Progenitor cell of endocrine pancreas (in vitro differentiated cells): ENCODE measurements around the gene RFESD. TPM values are rescaled to one million over a fixed set of nuclear protein-coding genes. Genes with fewer than 3 reads are reported as not detected.

Experiments
- DNase-seq: peaks from one replicate; pipeline ENCODE4 v3.0.0; 2021; ENCODE audit warnings: low spot score; ENCODE audit not compliant: unreplicated experiment
- H3K27ac Mint-ChIP-seq: 2 replicates; pipeline ENCODE4 v1.8.0; 2021; ENCODE audit warnings: mild to moderate bottlenecking, moderate library complexity, mixed read lengths
- H3K27me3 Mint-ChIP-seq: 2 replicates; pipeline ENCODE4 v1.8.0; 2021; ENCODE audit warnings: mixed read lengths
- H3K36me3 Mint-ChIP-seq: 2 replicates; pipeline ENCODE4 v1.8.0; 2022; ENCODE audit warnings: mixed read lengths; ENCODE audit not compliant: insufficient read depth
- H3K4me1 Mint-ChIP-seq: 2 replicates; pipeline ENCODE4 v1.8.0; 2021; ENCODE audit warnings: low read depth, mixed read lengths
- H3K4me3 Mint-ChIP-seq: 2 replicates; pipeline ENCODE4 v1.8.0; 2021; ENCODE audit warnings: low read depth, mild to moderate bottlenecking, moderate library complexity, mixed read lengths
- H3K9me3 Mint-ChIP-seq: 2 replicates; pipeline ENCODE4 v1.8.0; 2021; ENCODE audit warnings: low read depth, mixed read lengths
- total RNA-seq: library from RNA; stranded (reverse); gene quantifications from 2 replicates; pipeline ENCODE4 v1.2.1, GENCODE V29; 2021
- TF ChIP-seq, protein P1 (sequence below): fragments of 200-600 bp; sonication (generic); IDR thresholded peaks from one replicate; pipeline ENCODE4 v1.5.0; 2021; ENCODE audit warnings: antibody characterized with exemption, mild to moderate bottlenecking; ENCODE audit not compliant: unreplicated experiment

Gene RFESD
- total RNA-seq, 1 donor from 2014 or later: 2.9 TPM

DNA sequence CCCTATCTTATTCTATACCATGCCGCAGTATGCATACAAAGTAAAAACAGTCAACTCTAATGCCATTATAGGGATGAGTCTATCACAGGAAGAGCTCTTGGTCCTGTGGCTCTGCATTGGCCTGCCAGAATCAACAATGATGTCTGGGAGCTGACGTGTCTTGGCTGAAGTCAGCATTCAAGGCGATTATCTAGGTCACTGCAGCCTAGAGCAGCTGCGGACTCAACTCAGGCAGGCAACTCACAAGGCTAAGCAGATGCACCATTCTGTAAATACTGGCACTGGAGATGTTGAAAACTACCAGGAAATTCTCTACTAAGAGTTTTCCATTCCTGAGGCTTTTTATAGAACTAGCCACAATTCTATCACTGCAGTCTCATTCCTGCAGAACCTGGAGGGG lies 23.0 kb downstream of the RFESD start:
- no peaks in the 10 kb centered on the region for H3K36me3 Mint-ChIP-seq
- no peaks in the 10 kb centered on the region for H3K9me3 Mint-ChIP-seq
- no peak overlapping the region for H3K27ac Mint-ChIP-seq
- H3K4me3 Mint-ChIP-seq: no peak overlapping the region
- DNase-seq: no peak
- H3K4me1 Mint-ChIP-seq: peaks cover 7% of the 10 kb centered on the region
- no peaks in the 10 kb centered on the region for H3K27me3 Mint-ChIP-seq
- TF ChIP-seq, protein P1, sequence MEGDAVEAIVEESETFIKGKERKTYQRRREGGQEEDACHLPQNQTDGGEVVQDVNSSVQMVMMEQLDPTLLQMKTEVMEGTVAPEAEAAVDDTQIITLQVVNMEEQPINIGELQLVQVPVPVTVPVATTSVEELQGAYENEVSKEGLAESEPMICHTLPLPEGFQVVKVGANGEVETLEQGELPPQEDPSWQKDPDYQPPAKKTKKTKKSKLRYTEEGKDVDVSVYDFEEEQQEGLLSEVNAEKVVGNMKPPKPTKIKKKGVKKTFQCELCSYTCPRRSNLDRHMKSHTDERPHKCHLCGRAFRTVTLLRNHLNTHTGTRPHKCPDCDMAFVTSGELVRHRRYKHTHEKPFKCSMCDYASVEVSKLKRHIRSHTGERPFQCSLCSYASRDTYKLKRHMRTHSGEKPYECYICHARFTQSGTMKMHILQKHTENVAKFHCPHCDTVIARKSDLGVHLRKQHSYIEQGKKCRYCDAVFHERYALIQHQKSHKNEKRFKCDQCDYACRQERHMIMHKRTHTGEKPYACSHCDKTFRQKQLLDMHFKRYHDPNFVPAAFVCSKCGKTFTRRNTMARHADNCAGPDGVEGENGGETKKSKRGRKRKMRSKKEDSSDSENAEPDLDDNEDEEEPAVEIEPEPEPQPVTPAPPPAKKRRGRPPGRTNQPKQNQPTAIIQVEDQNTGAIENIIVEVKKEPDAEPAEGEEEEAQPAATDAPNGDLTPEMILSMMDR: no peak

GRCh38 chr5:95669985-95670384 lies 23.4 kb downstream of the RFESD start:
- no peaks in the 10 kb centered on the region for H3K36me3 Mint-ChIP-seq

GRCh38 chr5:95670568-95670967 lies 24.0 kb downstream of the RFESD start:
- H3K36me3 Mint-ChIP-seq: no peaks in the 10 kb centered on the region

More at GRCh38 chr5:95669985-95670384, 23.4 kb downstream of the RFESD start:
- TF ChIP-seq, protein P1: no peak
- Mint-ChIP-seq H3K4me1 (peaks cover 7% of the 10 kb centered on the region), H3K9me3 (no peaks in the 10 kb centered on the region), H3K27me3 (no peaks in the 10 kb centered on the region), H3K4me3 (no peak overlapping the region), H3K27ac (no peak overlapping the region)
- no peak for DNase-seq

GRCh38 chr5:95671826-95672225 lies 25.2 kb downstream of the RFESD start:
- H3K27ac Mint-ChIP-seq: no peak overlapping the region
- TF ChIP-seq, protein P1: no peak
- H3K27me3 Mint-ChIP-seq: no peaks in the 10 kb centered on the region
- no peak overlapping the region for H3K4me3 Mint-ChIP-seq
- peaks cover 7% of the 10 kb centered on the region for H3K4me1 Mint-ChIP-seq
- no peaks in the 10 kb centered on the region for H3K9me3 Mint-ChIP-seq
- H3K36me3 Mint-ChIP-seq: no peaks in the 10 kb centered on the region
- no peak for DNase-seq

More at GRCh38 chr5:95670568-95670967, 24.0 kb downstream of the RFESD start:
- DNase-seq: no peak
- H3K9me3 Mint-ChIP-seq: no peaks in the 10 kb centered on the region
- H3K4me1 Mint-ChIP-seq: peaks cover 7% of the 10 kb centered on the region
- no peak overlapping the region for H3K4me3 Mint-ChIP-seq
- H3K27ac Mint-ChIP-seq: no peak overlapping the region
- no peaks in the 10 kb centered on the region for H3K27me3 Mint-ChIP-seq
- TF ChIP-seq, protein P1: no peak

- Mint-ChIP-seq H3K27me3 (no peaks in the 10 kb centered on the region), H3K4me3 (no peak overlapping the region), H3K36me3 (no peaks in the 10 kb centered on the region), H3K27ac (no peak overlapping the region), H3K4me1 (peaks cover 7% of the 10 kb centered on the region), H3K9me3 (no peaks in the 10 kb centered on the region)
- TF ChIP-seq, protein P1: no peak
- DNase-seq: no peak
Measured at GRCh38 chr5:95672641-95673040, 26.1 kb downstream of the RFESD start.
